ENCODE data around the gene HPN.
"Not testable (repeated sequence)": the region's sequence is repeated elsewhere in the genome, so short reads cannot be mapped to it uniquely, and the experiment has no call there.

The HPN gene

DNA sequence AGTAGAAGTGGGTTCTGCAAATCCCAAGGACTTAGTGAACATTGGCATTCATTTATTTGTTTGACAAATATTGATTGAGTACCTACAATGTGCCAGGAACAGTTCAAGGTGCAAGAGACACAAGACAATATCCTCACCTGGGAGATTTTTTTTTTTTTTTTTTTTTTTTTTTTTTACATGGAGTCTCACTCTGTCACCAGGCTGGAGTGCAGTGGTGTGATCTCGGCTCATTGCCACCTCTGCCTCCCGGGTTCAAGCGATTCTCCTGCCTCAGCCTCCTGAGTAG, 13.0 kb upstream of the HPN start:
- not testable (repeated sequence) for DNase-seq

DNA sequence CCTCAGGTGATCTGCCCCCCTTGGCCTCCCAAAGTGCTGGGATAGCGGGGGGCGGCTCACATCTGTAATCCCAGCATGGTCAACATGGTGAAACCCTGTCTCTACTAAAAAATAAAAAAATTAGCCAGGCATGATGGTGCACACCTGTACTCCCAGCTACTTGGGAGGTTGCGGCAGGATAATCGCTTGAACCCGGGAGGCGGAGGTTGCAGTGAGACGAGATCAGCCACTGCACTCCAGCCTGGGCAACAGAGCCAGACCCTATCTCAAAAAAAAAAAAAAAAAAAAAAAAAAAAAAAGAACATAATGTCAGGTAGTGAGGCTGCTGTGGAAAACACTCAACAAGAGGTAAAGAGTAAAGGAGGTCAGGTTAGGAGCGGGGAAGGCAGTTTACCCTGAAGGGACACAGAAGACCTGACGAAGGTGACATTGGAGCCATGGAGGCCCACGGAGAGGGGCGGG, 12.2 kb upstream of the HPN start:
- not testable (repeated sequence) for DNase-seq

DNA sequence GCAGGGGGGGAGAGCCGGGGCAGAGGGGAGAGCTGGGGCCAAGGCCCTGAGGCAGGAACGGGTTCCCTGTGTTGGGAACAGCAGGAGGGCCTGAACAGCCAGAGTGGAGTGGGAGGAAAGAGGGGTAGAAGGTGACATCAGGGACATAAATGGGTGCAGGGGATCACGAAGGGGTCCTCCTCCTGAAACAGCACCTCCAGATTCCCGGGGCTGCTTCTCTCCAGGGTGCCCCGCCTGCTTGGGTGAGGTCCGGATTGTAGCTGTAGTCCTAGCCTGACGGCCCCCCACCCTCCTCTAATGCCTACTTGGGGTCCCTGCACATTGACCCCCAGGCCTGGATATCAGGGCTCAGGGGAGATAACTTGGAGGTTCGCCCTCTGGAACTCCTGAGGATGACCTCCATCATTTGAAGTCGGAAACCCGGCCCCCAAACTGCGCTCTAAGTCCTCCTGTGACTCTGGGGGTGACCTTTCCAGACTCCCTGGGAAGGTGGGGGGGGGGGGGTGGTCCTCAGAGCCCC, 11.7 kb upstream of the HPN start:
- no peak for DNase-seq

DNA sequence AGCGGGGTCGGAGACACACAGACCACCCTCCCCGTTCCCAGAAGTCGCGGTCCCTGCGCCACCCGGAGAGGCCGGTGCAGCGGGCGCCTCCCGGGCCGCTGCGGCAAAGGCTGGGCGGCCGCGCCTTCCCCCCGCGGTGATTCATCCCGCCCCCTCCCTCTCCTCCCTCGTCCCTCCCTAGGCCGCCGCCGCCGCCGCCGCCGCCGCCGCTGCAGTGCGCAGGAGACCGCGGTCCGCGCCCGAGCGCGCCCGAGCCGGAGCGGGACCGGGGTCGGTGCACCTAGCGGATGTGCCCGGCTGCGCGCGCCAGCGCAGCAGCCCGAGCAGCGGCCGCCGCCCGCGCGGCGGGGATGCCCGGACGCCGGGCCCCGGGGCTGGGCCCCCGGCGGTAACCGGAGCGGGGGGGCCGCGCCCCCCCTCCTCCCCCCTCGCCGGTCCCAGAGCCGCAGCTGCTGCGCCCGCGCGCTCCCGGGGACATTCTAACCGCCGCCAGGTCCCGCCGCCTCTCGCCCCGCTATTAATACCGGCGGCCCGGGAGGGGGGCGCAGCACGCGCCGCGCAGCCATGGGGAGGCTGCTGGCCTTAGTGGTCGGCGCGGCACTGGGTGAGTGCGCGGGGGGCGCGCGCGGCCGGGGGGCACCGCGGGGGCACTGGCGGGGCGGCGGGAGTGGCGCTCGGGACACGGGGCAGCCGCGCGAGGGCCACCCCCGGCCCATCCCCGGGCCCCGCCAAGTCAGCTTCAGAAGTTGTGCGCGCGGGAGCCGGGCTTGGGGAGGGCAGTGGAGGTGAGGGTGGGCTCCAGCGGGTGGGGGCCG, 11.1 kb upstream of the HPN start, which contains the start of gene SCN1B:
Gene SCN1B, plus strand, starts transcription at position 214 of the 815 bp plus-strand sequence. Its CDS starts 351 bp downstream, at position 565.
- DNase-seq, result peak; percentile 33 to 61

DNA sequence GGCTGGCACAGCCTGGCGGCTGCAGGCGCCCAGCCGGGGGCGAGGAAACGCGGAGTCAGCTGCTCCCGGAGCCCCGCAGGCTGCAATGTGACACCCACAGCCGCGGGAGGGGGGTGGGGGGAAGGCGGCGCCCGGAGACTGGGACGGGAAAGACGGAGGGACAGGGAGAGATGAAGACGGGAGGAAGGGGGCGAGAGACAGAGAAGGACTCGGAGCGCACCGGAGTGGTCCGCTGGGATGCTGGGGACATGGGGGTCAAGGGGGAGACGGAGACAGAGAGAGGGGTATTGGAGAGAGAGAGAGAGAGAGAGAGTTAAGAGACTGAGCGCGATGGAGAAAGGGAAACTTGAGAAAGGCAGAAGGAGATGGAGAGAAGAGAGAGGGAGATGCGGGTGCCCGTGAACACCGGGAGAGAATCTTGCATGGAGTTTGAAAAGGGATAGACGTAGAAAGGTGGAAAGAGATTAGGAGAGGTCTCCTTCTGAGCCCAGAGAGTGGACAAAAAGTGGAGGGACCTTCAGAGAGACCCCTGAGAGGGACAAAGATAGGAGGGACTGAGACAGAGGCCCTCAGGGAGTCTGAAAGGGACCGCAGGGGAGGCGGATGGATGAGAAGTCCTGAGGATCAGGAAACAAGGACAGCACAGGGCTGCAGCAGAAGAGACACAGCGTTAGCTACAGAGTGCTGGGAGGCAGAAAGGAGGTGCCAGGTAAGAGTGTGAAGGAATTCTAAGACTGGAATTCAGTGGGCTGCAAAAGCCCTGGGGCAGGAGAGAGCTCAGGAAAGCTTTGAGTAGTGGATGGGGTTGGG, 10.2 kb upstream of the HPN start:
- no peak for DNase-seq

DNA sequence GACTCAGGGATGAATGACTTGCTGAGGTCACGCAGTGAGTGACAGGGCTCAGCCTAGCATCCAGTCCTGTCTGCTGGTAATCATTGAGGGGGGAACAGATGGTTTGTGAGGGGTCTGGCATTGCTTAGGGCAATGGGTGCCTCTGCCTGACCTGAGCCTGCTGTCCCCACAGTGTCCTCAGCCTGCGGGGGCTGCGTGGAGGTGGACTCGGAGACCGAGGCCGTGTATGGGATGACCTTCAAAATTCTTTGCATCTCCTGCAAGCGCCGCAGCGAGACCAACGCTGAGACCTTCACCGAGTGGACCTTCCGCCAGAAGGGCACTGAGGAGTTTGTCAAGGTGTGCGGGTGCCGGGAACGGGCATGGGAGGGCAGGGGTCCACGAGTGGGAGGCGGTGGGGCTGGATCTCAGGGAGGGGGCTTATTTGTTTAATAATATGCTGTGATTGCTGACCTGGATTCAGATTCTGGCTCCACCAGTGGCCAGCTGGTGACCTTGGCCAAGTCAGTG, 9.1 kb upstream of the HPN start:
- no peak for DNase-seq

DNA sequence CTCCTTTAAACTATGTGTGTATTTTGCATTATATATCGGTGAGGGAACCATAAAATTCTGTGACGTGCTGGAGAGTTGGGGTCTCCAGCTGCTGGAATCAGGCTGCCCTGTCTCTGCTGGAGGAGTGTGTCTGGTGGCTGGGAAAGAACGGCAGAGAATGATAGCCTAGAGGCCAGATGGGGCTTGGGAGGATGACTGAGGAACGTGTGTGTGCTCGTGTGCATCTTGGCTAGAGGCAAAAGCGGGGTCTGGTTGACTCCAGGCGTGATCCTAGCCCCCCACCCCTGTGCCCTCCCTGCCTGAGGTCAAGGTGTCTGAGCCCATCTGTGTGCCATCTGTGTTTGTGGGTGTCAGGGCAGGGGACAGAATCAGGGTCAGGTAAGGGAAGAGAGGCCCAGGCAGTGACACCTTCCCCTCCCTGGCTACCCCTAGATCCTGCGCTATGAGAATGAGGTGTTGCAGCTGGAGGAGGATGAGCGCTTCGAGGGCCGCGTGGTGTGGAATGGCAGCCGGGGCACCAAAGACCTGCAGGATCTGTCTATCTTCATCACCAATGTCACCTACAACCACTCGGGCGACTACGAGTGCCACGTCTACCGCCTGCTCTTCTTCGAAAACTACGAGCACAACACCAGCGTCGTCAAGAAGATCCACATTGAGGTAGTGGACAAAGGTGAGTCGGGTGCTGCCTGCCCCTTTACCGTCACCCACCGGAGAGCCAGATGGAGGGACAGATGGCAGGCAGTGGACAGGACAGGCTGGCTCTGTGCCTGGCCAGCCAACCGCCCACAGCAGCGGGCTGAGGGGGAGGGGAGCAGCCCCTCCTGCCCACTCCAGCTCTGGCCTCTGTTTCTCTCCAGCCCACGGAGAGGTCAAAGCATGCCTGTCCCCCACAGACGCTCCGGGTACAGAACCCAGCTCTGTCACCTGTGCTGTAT, 8.2 kb upstream of the HPN start:
- no peak for DNase-seq

DNA sequence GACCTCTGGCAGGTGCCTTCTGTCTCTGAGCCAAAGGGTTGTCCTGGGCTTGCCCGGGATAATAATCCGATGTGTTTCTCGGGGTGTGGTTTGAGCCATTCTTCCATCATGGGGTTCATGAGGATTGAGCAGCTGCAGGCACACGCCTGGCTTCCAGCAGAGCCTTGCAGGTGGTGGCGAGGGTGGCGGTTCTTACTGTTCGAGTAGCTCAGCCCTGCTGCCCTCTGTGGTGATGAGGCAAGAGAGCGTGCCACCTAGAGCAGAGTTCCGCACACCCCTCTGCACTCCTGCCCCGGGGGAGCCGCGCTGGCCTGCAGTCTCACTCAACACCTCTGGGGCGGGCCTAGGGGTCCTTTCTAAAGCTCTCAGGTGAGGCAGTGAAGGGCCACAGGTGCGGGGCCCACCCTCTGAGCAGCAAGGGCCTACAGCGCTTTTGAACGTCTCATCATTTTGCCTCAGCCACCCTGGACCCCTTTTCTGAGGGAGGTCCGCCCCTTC, 7.5 kb upstream of the HPN start:
- no peak for DNase-seq

DNA sequence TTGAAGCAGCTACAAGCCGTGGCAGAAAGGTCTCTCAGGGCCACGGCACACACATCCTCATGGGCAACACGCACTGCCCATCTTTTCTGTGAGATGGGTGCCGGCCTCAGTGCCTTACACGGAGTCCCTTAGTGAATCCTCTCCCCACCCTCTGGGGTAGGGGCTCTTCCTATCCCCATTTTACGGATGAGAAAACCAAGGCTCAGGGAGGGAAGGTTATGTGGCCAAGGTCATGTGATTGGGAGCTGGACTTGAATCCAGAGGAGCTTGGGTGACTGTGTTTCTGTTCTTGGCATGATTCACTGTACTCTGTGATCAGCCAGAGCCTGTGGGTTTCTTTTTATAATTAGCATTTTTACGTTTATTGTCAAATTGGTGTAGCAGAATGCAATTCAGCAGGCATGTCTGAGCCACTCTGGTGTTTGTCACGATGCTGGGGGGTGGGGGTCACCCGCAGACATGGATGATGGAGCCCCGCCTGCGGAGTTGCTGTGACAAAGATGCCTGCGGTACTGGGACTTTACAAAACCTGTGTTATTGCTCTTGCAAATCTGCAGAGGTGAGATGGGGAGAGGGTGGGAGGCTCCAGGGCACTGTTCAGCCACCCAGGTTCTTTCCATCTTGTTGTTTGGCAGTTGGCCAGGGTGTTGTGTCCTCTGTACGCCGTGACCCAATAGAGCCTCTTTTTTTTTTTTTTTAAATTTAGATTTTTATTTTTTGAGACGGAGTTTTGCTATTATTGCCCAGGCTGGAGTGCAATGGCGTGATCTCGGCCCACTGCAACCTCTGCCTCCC, 6.7 kb upstream of the HPN start:
- DNase-seq, result no peak

DNA sequence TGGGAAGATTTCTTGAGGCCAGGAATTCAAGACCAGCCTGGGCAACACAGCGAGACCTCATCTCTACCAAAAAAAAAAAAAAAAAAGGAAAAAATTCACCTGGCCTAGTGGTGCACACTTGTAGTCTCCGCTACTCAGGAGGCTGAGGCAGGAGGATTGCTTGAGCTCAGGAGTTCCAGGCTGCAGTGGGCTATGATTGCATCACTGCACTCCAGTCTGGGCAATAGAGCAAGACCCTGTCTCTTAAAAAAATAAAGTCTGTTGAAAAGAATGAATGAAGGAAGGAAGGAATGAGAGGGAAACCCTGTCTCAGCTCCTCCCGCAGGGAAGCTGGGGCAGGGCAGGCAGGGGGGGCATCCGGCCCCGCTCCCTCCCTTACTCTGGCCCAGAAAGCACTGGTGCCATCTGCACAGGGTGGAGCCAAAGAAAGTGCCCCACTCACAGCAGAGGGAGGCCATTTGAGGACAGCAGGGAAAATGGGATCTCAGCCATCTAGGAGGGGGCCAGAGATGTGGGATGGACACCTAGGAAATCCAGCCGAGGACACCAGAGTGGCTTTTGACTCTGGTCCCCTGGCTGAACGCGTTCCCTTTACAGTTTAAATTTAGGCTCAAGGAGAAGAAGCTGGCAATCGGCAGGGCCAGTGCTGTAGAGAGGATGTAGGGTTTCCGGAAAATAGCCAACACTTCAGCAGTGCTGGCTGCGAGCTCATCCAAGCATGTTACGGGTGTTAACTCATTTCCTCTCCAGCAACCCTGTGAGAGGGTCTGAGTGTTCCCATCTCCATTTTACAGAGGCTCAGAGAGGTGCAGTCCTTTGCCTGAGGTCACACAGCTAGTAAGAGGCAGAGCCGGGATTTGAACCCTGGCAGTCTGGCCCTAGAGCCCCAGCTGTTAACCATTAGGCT, 3.6 kb upstream of the HPN start:
- no peak for DNase-seq

DNA sequence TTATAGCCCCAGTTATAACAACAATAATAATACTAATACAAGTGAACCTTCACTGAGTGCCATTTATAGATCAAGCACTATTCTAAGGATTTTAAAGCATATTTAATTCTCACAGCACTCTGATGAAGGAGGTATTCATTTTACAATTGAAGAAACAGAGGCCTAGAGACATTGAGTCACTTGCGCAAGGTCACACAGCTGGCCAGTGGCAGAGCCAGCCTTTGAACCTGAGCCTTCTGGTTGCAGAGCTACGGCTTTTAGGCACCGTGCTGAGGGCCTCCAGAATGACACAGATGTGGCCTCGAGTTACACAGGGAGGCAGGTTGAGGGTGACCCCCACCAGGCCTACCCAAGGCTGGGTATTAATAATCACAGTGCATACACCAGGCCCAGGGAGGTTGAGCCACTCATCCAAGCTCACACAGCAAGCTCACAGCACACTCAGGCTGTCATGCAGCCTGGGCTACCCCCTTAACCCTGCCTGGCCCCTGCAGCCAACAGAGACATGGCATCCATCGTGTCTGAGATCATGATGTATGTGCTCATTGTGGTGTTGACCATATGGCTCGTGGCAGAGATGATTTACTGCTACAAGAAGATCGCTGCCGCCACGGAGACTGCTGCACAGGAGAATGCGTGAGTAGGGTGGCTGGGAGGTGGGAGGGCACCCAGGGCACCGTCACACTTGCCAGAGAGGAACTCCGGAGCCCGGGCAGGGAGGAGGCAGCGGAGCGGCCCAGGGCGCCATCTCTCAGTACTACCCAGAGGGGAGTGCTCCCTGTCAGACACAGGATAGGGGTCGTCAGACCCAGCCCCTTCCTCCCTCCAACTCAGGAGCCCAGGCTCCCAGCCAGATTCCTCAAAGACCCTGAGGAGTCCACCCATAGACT, 2.7 kb upstream of the HPN start:
- DNase-seq, result peak in 1 of 2 donors; percentile 12

DNA sequence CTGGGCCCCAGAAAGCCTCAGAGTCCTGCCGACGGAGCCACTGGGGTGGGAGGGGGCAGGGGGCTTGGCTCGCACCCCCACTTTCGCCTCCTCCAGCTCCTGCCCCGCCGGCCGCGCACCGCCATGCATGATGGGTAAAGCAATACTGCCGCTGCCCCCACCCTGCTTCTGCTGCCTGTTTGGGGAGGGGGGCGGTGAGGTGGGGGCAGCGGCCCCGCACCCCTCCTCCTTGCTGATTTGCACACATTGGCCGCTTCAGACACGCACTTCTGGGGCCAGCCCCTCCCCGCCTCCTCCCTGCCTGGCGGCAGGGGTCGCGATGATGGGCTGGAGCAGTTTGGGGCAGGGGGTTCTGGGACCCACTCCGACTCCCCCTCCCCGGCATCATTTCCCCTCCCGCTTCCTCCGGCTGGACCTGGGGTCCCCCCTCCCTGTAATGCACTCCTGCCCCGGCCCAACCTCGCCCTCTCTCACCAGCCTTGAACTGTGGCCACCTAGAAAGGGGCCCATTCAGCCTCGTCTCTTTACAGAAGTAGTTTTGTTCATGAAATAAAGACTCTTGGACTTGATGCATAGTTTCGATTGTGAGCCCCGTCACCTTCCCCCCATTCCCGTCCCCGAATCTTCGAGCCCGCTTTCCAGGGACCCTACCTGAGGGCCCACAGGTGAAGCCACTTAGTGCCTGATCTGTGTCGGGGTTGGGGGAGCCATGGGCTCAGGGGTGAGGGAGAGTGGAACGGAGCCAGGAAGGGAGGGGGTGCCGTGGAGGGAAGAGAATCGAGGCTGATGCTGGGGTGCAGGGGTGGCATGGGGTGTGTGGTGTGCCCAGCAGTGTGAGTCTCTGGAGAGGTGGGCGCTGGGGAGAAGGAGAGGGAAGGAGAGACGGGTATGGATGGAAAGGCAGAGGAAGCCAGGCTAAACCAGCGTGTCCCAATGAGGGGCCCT, 1.4 kb upstream of the HPN start:
- DNase-seq, result no peak

DNA sequence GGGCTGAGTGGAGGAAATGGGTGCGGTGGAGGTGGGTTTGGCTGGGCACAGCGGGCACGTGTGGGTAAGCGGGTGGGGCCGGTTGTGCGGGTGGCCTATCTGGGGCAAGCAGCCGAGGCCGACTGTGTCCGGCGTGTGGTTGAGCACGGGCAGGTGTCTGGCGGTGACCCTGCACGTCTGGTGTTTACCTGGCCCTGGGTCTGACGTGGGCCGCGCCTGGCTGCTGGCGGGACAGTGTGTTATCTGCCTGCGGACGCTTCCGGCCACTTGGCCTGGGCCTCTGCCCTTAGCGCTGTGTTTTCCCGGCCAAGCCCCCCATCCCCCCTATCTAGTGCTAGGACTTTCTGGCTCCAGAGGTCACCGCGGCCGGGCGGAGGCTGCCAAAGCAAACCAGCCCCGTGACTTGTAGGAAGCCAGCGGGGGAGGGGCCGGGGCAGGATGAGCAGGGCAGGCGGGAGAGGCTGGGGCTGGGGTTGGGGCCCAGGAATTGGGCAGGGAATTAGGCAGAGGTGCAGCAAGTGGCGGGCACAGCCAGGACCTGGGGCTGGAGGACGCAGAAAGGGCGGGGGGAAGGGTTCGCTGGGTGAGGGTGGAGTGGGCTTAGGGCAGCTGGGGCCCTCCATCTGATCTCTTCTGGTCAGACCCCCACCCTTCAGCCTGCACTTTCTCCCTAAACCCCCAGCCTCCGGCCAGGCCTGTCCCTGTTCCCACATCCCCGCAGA, 534 bp upstream of the HPN start:
- DNase-seq, result peak; percentile 42 to 44

DNA sequence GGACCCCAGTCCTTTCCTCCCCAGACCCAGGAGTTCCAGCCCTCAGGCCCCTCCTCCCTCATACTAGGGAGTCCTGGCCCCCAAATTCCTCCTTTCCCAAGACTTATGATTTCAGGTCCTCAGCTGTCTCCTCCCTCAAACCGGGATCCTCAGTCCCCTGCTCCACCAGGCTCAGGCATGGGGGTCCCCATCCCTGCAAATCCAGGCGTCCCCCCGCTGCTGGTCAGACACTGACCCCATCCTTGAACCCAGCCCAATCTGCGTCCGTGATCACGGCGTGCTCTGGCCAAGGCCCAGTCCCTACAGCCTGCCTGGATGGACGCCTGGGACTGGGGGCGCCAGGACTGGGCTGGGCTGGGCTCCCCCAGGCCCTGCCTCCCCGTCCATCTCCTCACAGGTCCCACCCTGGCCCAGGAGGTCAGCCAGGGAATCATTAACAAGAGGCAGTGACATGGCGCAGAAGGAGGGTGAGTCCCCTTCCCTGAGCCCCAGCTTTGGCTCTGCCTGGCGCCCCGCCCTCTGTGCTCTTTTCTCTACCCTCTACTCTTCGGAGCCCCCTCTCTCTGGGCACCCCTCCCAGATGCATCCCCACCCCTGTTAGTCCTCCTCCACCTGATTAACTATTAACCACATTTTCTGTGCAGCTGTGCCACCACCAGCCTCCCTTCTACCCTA, 672 bp downstream of the HPN start:
- no peak for DNase-seq

DNA sequence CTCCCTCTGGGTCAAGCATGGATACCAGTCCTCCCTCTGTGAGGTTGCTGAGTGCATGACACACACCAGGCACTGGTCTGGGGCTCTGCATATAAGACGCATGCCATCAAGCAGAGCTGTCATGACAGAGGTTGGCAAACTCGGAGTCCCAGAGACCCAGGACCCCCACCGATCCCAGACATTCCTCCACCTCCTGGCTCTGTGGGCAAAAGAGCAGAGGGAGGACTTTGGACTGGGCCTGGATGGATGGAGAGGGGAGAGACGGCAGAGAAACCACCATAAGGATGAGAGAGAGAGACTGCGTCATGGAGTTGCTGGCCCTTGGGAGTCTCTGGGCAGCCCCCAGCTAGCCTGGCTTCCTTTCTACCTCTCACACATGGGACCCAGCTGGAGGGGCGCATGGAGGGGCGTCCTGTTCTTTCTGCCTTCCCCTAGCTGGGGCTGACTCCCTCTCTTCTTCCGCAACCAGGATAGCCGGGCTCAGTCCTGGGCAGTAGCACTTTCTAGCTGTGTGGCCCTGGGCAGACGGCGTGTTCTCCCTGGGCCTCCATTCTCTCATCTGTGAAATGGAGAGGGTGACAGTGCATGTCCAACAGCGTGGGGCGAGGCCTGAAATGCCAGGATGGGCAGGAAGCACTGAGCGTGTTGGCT, 1.6 kb downstream of the HPN start:
- no peak for DNase-seq

DNA sequence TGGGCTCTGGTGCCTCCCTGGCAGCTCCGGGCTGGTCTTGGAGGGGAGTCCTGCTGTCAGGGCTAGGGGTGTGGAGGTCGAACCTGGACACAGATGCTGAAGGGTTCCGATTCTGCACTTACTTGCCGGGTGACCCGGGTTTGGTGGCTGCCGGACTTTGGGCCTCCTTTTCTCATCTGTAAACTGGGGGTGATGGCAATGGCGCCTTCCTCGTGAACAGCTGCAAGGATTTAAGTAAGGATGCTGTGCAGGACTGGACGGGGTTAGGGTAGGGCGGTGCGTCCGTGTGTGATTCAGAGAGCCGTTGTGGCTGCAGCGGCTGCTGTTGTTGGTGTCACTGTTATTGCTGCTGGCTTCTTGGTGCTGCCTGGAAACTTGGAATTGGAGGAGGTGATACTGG, 2.4 kb downstream of the HPN start:
- DNase-seq, result no peak

All from CD4-positive, alpha-beta T cell treated with Interferon alpha-2 for 1 hour (primary cell).